Glutamatergic neuron (in vitro differentiated cells): ENCODE measurements around the gene GPRC5B. TPM values are rescaled to one million over a fixed set of nuclear protein-coding genes. Genes with fewer than 3 reads are reported as not detected.

Experiments used
- DNase-seq: peaks from one replicate; pipeline ENCODE4 v3.0.0; 2022
- H3K27ac Mint-ChIP-seq: one replicate; pipeline ENCODE4 v1.8.0; 2020; ENCODE audit warnings: mild to moderate bottlenecking, mixed read lengths, inconsistent platforms; ENCODE audit not compliant: unreplicated experiment
- H3K27me3 Mint-ChIP-seq: one replicate; pipeline ENCODE4 v1.8.0; 2020; ENCODE audit warnings: mild to moderate bottlenecking, moderate library complexity, mixed read lengths, inconsistent platforms; ENCODE audit not compliant: unreplicated experiment
- H3K36me3 Mint-ChIP-seq: one replicate; pipeline ENCODE4 v1.8.0; 2020; ENCODE audit warnings: mild to moderate bottlenecking, mixed read lengths, inconsistent platforms; ENCODE audit not compliant: unreplicated experiment
- H3K4me1 Mint-ChIP-seq: one replicate; pipeline ENCODE4 v1.8.0; 2020; ENCODE audit warnings: mild to moderate bottlenecking, low read depth, mixed read lengths, inconsistent platforms; ENCODE audit not compliant: unreplicated experiment
- H3K4me3 Mint-ChIP-seq: one replicate; pipeline ENCODE4 v1.8.0; 2020; ENCODE audit warnings: mild to moderate bottlenecking, mixed read lengths, inconsistent platforms; ENCODE audit not compliant: unreplicated experiment
- H3K9me3 Mint-ChIP-seq: one replicate; pipeline ENCODE4 v1.8.0; 2020; ENCODE audit warnings: mild to moderate bottlenecking, moderate library complexity, mixed read lengths, inconsistent platforms; ENCODE audit not compliant: unreplicated experiment
- CTCF ChIP-seq: fragments of 200-600 bp; sonication (generic); IDR thresholded peaks from one replicate; pipeline ENCODE4 v1.5.0; 2021; ENCODE audit not compliant: partially characterized antibody, unreplicated experiment
- total RNA-seq: library from RNA; stranded (reverse); fragmentation: NEBNext Ultra II Directional; extraction: Animal tissue kit (Norgen Biotek cat#: 25700); gene quantifications from one replicate; pipeline ENCODE4 v1.2.1, GENCODE V29; 2021; ENCODE audit not compliant: unreplicated experiment

GPRC5B gene
- total RNA-seq, 1 donor from 2014 or later, result 8.7 TPM

GRCh38 chr16:19831678-19832077, 53.0 kb downstream of the GPRC5B start:
- H3K4me3 Mint-ChIP-seq, result no peak overlapping the region
- H3K4me1 Mint-ChIP-seq, result no peaks in the 10 kb centered on the region
- DNase-seq, result no peak
- H3K27me3 Mint-ChIP-seq, result peaks cover 2% of the 10 kb centered on the region
- no peaks in the 10 kb centered on the region for H3K9me3 Mint-ChIP-seq
- H3K27ac Mint-ChIP-seq, result no peak overlapping the region
- no peak for TF ChIP-seq CTCF
- no peaks in the 10 kb centered on the region for H3K36me3 Mint-ChIP-seq

DNA sequence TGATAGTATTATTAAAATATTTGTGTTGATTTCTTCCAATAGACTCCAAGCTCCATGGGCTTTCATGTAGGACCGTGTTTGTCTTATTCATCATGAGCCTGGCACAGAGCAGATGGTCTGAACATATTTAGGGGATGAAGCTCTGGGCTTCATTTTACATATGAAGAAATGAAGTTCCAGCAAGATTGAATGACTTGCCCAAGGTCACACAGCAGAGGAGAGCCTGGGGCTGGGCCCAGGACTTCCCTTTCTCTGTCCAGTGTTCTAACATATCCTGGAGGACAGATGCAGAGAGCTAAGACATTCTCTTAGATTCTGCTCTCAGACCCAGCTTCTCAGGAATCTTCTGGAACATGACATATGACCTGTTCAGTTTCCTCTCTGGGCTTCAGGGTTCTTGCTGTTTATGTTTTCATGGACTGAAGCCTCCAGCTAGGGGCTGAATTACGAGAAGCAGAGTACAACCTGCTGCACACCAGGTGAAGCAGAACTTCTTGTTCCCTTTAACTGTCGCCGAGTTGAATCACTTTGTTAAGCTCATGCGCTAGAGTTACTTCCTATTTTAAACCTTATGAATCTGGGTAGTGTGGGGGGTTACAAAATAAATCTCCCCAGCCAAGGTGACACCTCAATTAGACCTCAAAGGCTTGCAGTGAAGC, 53.6 kb downstream of the GPRC5B start:
- no peaks in the 10 kb centered on the region for H3K9me3 Mint-ChIP-seq
- no peak overlapping the region for H3K4me3 Mint-ChIP-seq
- H3K27ac Mint-ChIP-seq, result no peak overlapping the region
- H3K27me3 Mint-ChIP-seq, result peaks cover 2% of the 10 kb centered on the region
- no peak for TF ChIP-seq CTCF
- no peak for DNase-seq
- no peaks in the 10 kb centered on the region for H3K36me3 Mint-ChIP-seq
- no peaks in the 10 kb centered on the region for H3K4me1 Mint-ChIP-seq

DNA sequence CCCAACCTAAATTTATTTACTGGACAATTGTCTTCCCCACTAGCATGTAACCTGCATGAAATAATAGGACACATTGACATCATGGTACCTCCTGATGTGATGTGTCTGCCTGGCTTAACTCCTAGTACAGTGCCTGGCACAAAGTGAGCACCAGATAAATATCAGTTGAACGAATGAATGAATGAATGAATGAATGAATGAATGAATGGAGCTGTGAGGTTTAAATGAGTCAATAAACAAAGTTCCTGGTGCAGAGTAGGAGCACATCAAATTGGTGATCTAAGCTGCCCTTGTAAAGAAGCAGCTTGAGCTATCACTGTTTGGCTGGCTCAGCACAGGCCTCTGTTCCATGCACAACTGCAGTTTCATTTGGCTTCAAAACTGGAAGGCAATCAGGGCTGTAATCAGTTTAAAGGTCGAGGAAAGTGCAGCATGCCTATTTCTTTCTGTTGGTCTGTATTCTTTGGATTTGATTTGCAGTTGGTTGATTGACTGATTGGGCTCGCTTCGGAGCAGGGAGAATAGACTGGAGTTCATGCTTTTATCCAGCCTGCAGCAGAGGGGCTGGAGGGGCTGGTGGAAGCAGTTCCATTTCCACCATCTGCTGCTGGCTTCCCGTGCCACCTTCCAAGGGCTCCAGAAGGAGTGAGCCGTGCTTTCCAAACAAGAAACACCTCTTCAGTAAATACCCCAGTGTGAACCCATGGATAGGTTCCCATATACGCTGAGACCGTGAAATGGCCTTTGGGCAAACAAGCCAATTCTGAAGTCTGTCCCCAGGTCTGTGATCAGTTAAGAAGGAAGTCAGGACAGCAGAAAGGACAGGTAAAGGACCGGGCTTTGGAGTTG, 54.6 kb downstream of the GPRC5B start:
- no peak for DNase-seq
- Mint-ChIP-seq H3K4me3 (no peak overlapping the region), H3K9me3 (no peaks in the 10 kb centered on the region), H3K27me3 (peaks cover 2% of the 10 kb centered on the region), H3K36me3 (no peaks in the 10 kb centered on the region), H3K4me1 (no peaks in the 10 kb centered on the region), H3K27ac (no peak overlapping the region)
- no peak for TF ChIP-seq CTCF

GRCh38 chr16:19824216-19824615, 60.4 kb downstream of the GPRC5B start:
- DNase-seq, result no peak
- H3K27ac Mint-ChIP-seq, result no peak overlapping the region
- peaks cover 6% of the 10 kb centered on the region for H3K36me3 Mint-ChIP-seq
- H3K27me3 Mint-ChIP-seq, result no peaks in the 10 kb centered on the region
- no peaks in the 10 kb centered on the region for H3K4me1 Mint-ChIP-seq
- no peak overlapping the region for H3K4me3 Mint-ChIP-seq
- no peaks in the 10 kb centered on the region for H3K9me3 Mint-ChIP-seq
- TF ChIP-seq CTCF, result no peak

- Mint-ChIP-seq H3K27ac (no peak overlapping the region), H3K4me1 (no peaks in the 10 kb centered on the region), H3K27me3 (no peaks in the 10 kb centered on the region), H3K36me3 (peaks cover 6% of the 10 kb centered on the region), H3K9me3 (no peaks in the 10 kb centered on the region), H3K4me3 (no peak overlapping the region)
- no peak for DNase-seq
- no peak for TF ChIP-seq CTCF
These were observed 61.3 kb downstream of the GPRC5B start for GRCh38 chr16:19823322-19823721.
